Measurements from ENCODE around the gene TSC22D2.
"Not testable (repeated sequence)": the region's sequence is repeated elsewhere in the genome, so short reads cannot be mapped to it uniquely, and the experiment has no call there.

Gene TSC22D2

DNA sequence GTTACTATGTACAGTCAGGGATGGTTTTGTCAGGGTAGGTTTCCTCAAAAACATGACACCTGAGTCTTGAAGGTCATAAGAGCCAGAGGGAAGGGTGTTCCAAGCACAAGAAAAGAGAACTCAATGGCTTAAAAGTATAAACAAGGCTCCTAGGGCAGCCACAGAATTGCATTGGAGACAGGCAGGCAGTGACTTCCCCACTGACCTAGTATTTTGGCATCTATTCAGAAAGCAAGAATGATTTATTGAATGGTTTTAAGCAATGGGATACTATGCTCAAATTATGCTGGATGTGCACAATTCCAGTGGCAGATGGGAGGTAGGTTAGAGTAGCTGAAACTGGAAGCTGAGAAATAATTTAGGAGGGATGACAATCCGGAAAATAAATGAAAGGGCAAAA lies 54.0 kb downstream of the TSC22D2 start:
- Histone ChIP-seq H3K27me3 (ENCODE audit: control insufficient read depth, insufficient read depth, low read length) (no peaks in the 10 kb centered on the region), H3K9ac (ENCODE audit: low read length) (no peak overlapping the region), H3K4me3 (ENCODE audit: low read depth, low read length) (no peak overlapping the region), H3K9me3 (ENCODE audit: control insufficient read depth, insufficient read depth, low read depth, low read length) (no peaks in the 10 kb centered on the region), H3K36me3 (ENCODE audit: control insufficient read depth, insufficient read depth, low read length) (peaks cover 17% of the 10 kb centered on the region), H3K27ac (ENCODE audit: low read depth, low read length) (no peak overlapping the region), H3K4me1 (ENCODE audit: control insufficient read depth, insufficient read depth, low read length) (no peaks in the 10 kb centered on the region)

DNA sequence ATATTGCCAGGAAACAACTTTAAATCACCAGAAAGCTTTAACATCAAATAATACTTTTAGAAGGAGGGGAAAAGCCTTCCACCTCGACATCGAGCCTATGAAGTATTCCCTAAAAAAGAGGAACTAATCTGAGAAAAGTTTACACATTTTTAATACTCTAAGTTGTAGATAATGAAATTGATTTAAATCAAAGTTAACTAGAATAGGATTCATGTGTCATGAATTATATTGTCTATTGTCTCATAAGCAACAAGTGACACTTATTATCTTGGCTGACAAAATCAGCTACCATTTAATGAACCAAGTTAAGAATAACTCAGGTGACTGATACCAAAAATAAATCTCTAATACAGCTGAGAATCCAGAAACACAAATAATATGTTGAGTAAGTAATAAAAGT lies 56.6 kb downstream of the TSC22D2 start:
- Histone ChIP-seq H3K27ac (ENCODE audit: low read depth, low read length) (no peak overlapping the region), H3K4me1 (ENCODE audit: control insufficient read depth, insufficient read depth, low read length) (peaks cover 5% of the 10 kb centered on the region), H3K9me3 (ENCODE audit: control insufficient read depth, insufficient read depth, low read depth, low read length) (no peaks in the 10 kb centered on the region), H3K4me3 (ENCODE audit: low read depth, low read length) (no peak overlapping the region), H3K27me3 (ENCODE audit: control insufficient read depth, insufficient read depth, low read length) (no peaks in the 10 kb centered on the region), H3K36me3 (ENCODE audit: control insufficient read depth, insufficient read depth, low read length) (no peaks in the 10 kb centered on the region), H3K9ac (ENCODE audit: low read length) (no peak overlapping the region)

DNA sequence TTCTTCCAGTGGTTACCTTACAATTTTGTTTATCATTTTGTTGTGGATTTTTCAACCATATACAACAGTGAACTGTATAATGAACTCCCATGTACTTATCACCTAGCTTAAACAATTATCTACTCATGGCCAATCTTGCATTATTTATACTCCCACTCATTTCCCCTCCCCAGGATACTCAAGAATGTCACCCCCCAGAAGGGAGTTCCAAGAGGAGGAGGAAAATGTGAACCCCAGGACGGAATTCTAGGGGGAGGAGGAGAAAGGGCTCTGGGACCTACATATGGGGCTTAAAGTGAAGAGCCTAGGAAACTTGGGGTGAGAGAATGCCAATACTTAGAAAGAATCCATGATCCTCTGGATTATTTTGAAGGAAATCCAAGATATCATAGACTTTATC lies 59.3 kb downstream of the TSC22D2 start:
- peaks cover 5% of the 10 kb centered on the region for H3K4me1 ChIP-seq (ENCODE audit: control insufficient read depth, insufficient read depth, low read length)
- no peaks in the 10 kb centered on the region for H3K36me3 ChIP-seq (ENCODE audit: control insufficient read depth, insufficient read depth, low read length)
- H3K9ac ChIP-seq (ENCODE audit: low read length) = no peak overlapping the region
- H3K4me3 ChIP-seq (ENCODE audit: low read depth, low read length) = no peak overlapping the region
- H3K27me3 ChIP-seq (ENCODE audit: control insufficient read depth, insufficient read depth, low read length) = no peaks in the 10 kb centered on the region
- no peaks in the 10 kb centered on the region for H3K9me3 ChIP-seq (ENCODE audit: control insufficient read depth, insufficient read depth, low read depth, low read length)
- H3K27ac ChIP-seq (ENCODE audit: low read depth, low read length) = no peak overlapping the region

DNA sequence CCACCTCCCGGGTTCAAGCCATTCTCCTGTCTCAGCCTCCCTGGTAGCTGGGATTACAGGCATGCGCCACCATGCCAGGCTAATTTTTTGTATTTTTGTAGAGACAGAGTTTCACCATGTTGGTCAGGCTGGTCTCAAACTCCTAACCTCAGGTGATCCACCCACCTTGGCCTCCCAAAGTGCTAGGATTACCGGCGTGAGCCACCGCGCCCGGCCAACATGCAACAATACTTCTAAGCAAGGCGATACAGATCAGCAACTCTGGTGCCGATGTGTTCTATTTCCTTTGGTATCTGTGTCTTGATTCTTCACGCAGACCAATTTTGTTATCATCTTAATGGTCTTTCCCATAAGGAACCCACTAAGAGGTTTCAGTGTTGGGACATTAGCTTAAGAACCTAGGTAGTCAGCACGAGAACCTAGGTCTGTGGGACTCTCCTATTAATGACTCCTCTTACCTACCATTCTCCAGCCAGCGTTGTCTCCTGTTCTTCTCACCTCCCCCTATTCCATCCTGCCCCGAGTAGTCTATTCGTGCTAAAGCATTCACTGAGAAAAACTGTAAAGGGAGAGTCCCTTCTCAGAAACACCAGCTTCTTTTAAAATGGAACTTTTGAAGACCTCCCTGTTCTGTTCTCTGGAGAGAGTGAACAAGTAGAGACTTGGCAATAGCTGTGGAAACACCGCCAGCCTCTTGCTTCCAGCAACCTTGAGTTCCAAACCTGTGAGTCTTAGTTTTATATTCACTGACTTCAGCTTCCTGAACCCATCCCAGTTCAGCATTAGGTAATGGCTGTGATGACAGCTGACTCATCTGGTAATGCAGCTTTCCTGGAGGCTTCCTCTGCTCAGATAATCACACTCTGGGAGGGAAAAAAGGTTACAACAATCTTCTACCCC lies 61.2 kb downstream of the TSC22D2 start:
- Histone ChIP-seq H3K4me1 (ENCODE audit: control insufficient read depth, insufficient read depth, low read length) (peaks cover 5% of the 10 kb centered on the region), H3K27me3 (ENCODE audit: control insufficient read depth, insufficient read depth, low read length) (no peaks in the 10 kb centered on the region), H3K27ac (ENCODE audit: low read depth, low read length) (no peak overlapping the region), H3K36me3 (ENCODE audit: control insufficient read depth, insufficient read depth, low read length) (no peaks in the 10 kb centered on the region), H3K9ac (ENCODE audit: low read length) (no peak overlapping the region), H3K9me3 (ENCODE audit: control insufficient read depth, insufficient read depth, low read depth, low read length) (no peaks in the 10 kb centered on the region), H3K4me3 (ENCODE audit: low read depth, low read length) (no peak overlapping the region)

DNA sequence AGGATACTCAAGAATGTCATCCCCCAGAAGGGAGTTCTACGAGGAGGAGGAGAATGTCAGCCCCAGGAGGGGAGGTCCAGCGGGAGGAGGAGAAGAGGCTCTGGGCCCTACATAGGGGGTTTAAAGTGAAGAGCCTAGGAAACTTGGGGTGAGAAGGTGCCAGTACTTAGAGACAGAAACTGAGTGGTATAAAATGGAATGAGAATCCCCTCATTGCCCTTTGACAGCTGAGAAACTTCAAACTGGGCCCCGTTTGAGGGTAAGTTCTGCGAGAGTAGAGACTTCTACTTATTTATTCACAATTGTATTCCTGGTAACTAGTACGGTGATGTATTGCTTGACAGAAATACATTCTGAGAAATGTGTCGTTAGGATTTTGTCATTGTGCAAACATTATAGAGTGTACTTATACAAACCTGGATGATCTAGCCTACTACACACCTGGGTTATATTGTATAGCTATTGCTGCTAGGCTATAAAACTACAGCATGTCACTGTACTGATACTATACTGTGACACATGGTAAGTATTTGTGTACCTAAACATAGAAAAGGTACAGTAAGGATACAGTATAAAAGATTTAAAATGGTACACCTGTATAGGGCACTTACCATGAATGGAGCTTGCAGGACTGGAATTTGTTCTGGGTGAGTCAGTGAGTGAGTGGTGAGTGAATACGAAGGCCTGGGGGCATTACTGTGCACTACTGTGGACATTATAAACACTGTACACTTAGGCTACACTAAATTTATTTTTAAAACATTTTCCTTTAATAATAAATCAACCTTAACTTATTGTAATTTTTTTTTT lies 62.0 kb downstream of the TSC22D2 start:
- H3K27me3 ChIP-seq (ENCODE audit: control insufficient read depth, insufficient read depth, low read length) = no peaks in the 10 kb centered on the region
- H3K27ac ChIP-seq (ENCODE audit: low read depth, low read length) = no peak overlapping the region
- no peaks in the 10 kb centered on the region for H3K9me3 ChIP-seq (ENCODE audit: control insufficient read depth, insufficient read depth, low read depth, low read length)
- H3K4me3 ChIP-seq (ENCODE audit: low read depth, low read length) = no peak overlapping the region
- H3K36me3 ChIP-seq (ENCODE audit: control insufficient read depth, insufficient read depth, low read length) = no peaks in the 10 kb centered on the region
- peaks cover 5% of the 10 kb centered on the region for H3K4me1 ChIP-seq (ENCODE audit: control insufficient read depth, insufficient read depth, low read length)
- no peak overlapping the region for H3K9ac ChIP-seq (ENCODE audit: low read length)

DNA sequence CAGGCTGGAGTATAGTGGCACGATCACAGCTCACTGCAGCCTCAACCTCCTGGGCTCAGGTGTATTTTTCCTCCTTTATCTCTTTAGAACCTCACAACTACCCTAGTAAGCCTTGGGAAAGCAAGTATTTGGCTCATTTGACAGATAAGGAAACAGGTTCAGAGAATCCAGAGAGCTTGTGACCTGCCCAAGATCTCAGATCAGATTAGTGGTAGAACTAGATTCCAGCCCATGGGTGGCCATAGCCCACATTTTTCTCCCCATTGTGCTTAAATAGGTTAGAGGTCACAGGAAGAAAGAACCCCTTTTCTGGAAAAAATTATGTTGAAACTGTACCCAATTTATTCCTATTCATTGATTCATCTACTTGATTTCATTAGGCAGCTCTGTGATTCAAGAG lies 64.3 kb downstream of the TSC22D2 start:
- H3K4me3 ChIP-seq (ENCODE audit: low read depth, low read length) = no peak overlapping the region
- no peaks in the 10 kb centered on the region for H3K36me3 ChIP-seq (ENCODE audit: control insufficient read depth, insufficient read depth, low read length)
- no peak overlapping the region for H3K9ac ChIP-seq (ENCODE audit: low read length)
- H3K27me3 ChIP-seq (ENCODE audit: control insufficient read depth, insufficient read depth, low read length) = no peaks in the 10 kb centered on the region
- H3K27ac ChIP-seq (ENCODE audit: low read depth, low read length) = no peak overlapping the region
- peaks cover 5% of the 10 kb centered on the region for H3K4me1 ChIP-seq (ENCODE audit: control insufficient read depth, insufficient read depth, low read length)
- H3K9me3 ChIP-seq (ENCODE audit: control insufficient read depth, insufficient read depth, low read depth, low read length) = no peaks in the 10 kb centered on the region

DNA sequence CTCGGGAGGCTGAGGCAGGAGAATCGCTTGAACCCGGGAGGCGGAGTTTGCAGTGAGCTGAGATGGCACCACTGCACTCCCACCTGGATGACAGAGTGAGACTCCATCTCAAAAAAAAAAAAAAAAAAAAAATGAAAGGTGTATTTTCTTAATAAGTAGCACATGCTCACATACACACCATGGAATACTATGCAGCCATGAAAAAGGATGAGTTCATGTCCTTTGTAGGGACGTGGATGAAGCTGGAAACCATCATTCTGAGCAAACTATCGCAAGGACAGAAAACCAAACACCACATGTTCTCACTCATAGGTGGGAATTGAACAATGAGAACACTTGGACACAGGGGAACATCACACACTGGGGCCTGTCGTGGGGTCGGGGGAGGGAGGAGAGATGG lies 65.1 kb downstream of the TSC22D2 start:
- not testable (repeated sequence) for H3K27me3 ChIP-seq (ENCODE audit: control insufficient read depth, insufficient read depth, low read length); H3K27ac ChIP-seq (ENCODE audit: low read depth, low read length); H3K4me3 ChIP-seq (ENCODE audit: low read depth, low read length); H3K9me3 ChIP-seq (ENCODE audit: control insufficient read depth, insufficient read depth, low read depth, low read length); H3K4me1 ChIP-seq (ENCODE audit: control insufficient read depth, insufficient read depth, low read length); H3K36me3 ChIP-seq (ENCODE audit: control insufficient read depth, insufficient read depth, low read length); H3K9ac ChIP-seq (ENCODE audit: low read length)

DNA sequence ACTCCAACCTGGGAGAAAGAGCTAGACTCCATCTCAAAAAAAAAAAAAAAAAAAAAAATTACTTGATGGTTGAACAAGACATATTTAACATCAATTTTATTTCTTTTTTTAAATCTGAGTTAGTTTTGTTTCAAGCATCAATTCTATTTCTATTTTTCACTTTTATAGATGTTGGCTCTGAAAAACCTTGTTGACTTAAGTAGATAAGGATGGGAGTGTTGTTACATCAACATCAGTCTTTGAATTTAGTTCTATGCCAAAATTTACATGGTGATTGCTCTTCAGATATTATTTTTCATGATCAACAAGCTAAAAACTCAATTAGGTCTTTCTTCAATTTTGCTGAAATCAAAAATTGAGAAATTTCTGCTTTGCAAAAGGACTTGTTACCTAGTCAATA lies 71.3 kb downstream of the TSC22D2 start:
- Histone ChIP-seq H3K27me3 (ENCODE audit: control insufficient read depth, insufficient read depth, low read length) (no peaks in the 10 kb centered on the region), H3K4me1 (ENCODE audit: control insufficient read depth, insufficient read depth, low read length) (no peaks in the 10 kb centered on the region), H3K9ac (ENCODE audit: low read length) (no peak overlapping the region), H3K4me3 (ENCODE audit: low read depth, low read length) (no peak overlapping the region), H3K27ac (ENCODE audit: low read depth, low read length) (no peak overlapping the region), H3K36me3 (ENCODE audit: control insufficient read depth, insufficient read depth, low read length) (no peaks in the 10 kb centered on the region), H3K9me3 (ENCODE audit: control insufficient read depth, insufficient read depth, low read depth, low read length) (no peaks in the 10 kb centered on the region)

DNA sequence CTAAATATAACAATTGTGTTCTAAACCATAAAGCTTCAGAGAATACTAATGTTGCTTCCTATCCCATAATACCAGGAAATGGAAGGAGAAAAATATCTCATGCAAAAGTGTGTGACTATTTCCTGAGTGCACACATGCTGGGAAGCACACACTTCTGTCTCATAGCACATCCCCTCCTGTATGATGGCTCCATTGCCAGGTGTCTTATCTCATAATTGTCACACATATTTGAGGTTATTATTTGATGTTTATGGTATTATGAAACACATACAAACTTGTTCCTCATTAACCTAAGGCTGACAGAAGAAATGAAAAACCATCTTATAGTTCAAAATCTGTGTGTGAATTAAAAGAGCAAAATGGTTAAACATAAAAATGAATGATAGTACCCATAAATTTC lies 72.8 kb downstream of the TSC22D2 start:
- H3K9me3 ChIP-seq (ENCODE audit: control insufficient read depth, insufficient read depth, low read depth, low read length) = no peaks in the 10 kb centered on the region
- H3K4me3 ChIP-seq (ENCODE audit: low read depth, low read length) = no peak overlapping the region
- H3K27me3 ChIP-seq (ENCODE audit: control insufficient read depth, insufficient read depth, low read length) = no peaks in the 10 kb centered on the region
- no peak overlapping the region for H3K27ac ChIP-seq (ENCODE audit: low read depth, low read length)
- H3K4me1 ChIP-seq (ENCODE audit: control insufficient read depth, insufficient read depth, low read length) = no peaks in the 10 kb centered on the region
- H3K9ac ChIP-seq (ENCODE audit: low read length) = no peak overlapping the region
- H3K36me3 ChIP-seq (ENCODE audit: control insufficient read depth, insufficient read depth, low read length) = no peaks in the 10 kb centered on the region

DNA sequence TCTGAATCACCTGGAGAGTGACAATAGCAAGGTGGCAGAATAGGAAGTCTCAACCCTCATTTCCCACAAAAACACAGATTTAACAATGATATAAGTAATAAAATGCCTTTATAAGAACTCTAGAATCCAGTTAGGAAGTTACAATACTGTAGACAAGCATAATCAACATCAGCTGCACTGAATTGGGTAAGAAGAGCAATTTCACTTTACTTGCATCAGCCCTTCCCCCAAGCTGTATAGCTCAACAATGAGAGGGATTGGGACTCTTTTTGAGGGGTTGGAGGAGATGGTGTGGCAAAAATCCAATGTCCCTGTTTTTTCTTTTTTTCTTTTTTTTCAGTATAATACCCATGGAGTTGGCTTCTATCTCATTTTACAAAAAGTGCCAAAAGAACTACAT lies 75.1 kb downstream of the TSC22D2 start:
- Histone ChIP-seq H3K27me3 (ENCODE audit: control insufficient read depth, insufficient read depth, low read length) (no peaks in the 10 kb centered on the region), H3K36me3 (ENCODE audit: control insufficient read depth, insufficient read depth, low read length) (no peaks in the 10 kb centered on the region), H3K4me1 (ENCODE audit: control insufficient read depth, insufficient read depth, low read length) (no peaks in the 10 kb centered on the region), H3K9ac (ENCODE audit: low read length) (no peak overlapping the region), H3K4me3 (ENCODE audit: low read depth, low read length) (no peak overlapping the region), H3K27ac (ENCODE audit: low read depth, low read length) (no peak overlapping the region), H3K9me3 (ENCODE audit: control insufficient read depth, insufficient read depth, low read depth, low read length) (peaks cover 10% of the 10 kb centered on the region)

DNA sequence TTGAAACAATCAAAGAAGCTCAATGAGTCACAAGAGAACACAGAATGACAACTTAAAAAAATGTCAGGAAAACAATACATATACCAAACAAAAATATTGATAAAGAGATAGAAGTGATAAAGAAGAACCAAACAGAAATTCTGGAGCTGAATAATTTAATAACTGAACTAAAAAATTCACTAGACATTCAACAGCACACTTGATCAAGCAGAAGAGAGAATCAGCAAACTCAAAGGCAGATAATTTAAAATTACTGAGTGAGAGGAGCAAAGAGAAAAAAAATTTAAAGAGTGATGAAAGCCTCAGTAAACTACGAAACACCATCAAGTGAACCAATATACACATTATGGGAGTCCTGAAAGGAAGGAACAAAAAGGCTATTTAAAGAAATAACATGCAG lies 76.3 kb downstream of the TSC22D2 start:
- H3K27me3 ChIP-seq (ENCODE audit: control insufficient read depth, insufficient read depth, low read length) = no peaks in the 10 kb centered on the region
- H3K4me3 ChIP-seq (ENCODE audit: low read depth, low read length) = no peak overlapping the region
- no peaks in the 10 kb centered on the region for H3K4me1 ChIP-seq (ENCODE audit: control insufficient read depth, insufficient read depth, low read length)
- H3K27ac ChIP-seq (ENCODE audit: low read depth, low read length) = no peak overlapping the region
- H3K36me3 ChIP-seq (ENCODE audit: control insufficient read depth, insufficient read depth, low read length) = no peaks in the 10 kb centered on the region
- H3K9me3 ChIP-seq (ENCODE audit: control insufficient read depth, insufficient read depth, low read depth, low read length) = peaks cover 10% of the 10 kb centered on the region
- no peak overlapping the region for H3K9ac ChIP-seq (ENCODE audit: low read length)
